Panc1 (cell line): ENCODE results near the gene DNAJA1. TPM values are rescaled to one million over a fixed set of nuclear protein-coding genes. Genes with fewer than 3 reads are reported as not detected.

Experiments
- ATAC-seq: fragments of 200-7000 bp; cut with Tn5 transposase; 2 replicates; pipeline ENCODE4 v1.9.1; 2020; ENCODE audit warnings: mild to moderate bottlenecking, moderate library complexity
- BruUV-seq: library from RNA; stranded (reverse); fragments of 400-500 nt; replicated peaks from 2 replicates; lab custom pipeline; 2021; lab: Mats Ljungman, UMichigan
- CTCF ChIA-PET: fragments of 300-600 bp; sonication (Branson Sonifier 250); formaldehyde crosslinking; loops from one replicate; lab custom pipeline; 2022; ENCODE audit warnings: antibody characterized with exemption; lab: Charles Lee
- POLR2A ChIA-PET: fragments of 300-600 bp; sonication (Branson Sonifier 250); formaldehyde crosslinking; loops from one replicate; lab custom pipeline; 2022; ENCODE audit warnings: antibody characterized with exemption; lab: Charles Lee
- DNase-seq: peaks from one replicate; pipeline ENCODE4 v3.0.0-alpha.2; 2010; ENCODE audit warnings: low read depth, low spot score
- H3K27ac ChIP-seq: 2 replicates; pipeline ENCODE4 v1.5.1; 2011; ENCODE audit warnings: mild to moderate bottlenecking, low read length, inconsistent platforms
- H3K27me3 ChIP-seq: fragments of 200-500 bp; sonication (Bioruptor generic); 2 replicates; pipeline ENCODE4 v1.6.0; 2014; ENCODE audit warnings: low read length, inconsistent platforms; ENCODE audit not compliant: control insufficient read depth, insufficient read depth
- H3K36me3 ChIP-seq: fragments of 200-500 bp; sonication (Bioruptor generic); 2 replicates; pipeline ENCODE4 v1.5.1; 2014; ENCODE audit warnings: inconsistent platforms, mild to moderate bottlenecking, low read length, moderate library complexity; ENCODE audit not compliant: control insufficient read depth, insufficient read depth
- H3K4me1 ChIP-seq: 2 replicates; pipeline ENCODE4 v1.5.1; 2011; ENCODE audit warnings: inconsistent platforms, mild to moderate bottlenecking, low read length, moderate library complexity; ENCODE audit not compliant: control insufficient read depth, insufficient read depth
- H3K4me3 ChIP-seq, 2 experiments: 2 replicates each; pipeline ENCODE4 v1.5.1; 2011 to 2012; ENCODE audit warnings: low read depth in 2 of 2, low read length in 2 of 2, mild to moderate bottlenecking in 2 of 2, inconsistent platforms in 1 of 2, moderate library complexity in 1 of 2
- H3K9me3 ChIP-seq: fragments of 200-500 bp; sonication (Bioruptor generic); 2 replicates; pipeline ENCODE4 v1.5.1; 2014; ENCODE audit warnings: low read depth, mild to moderate bottlenecking, inconsistent platforms, low read length, moderate library complexity; ENCODE audit not compliant: control insufficient read depth, insufficient read depth
- POLR2AphosphoS5 ChIP-seq: IDR thresholded peaks from 2 replicates; pipeline ENCODE4 v1.6.1; 2012; ENCODE audit warnings: mild to moderate bottlenecking, low read depth, low read length, moderate library complexity
- SIN3A ChIP-seq: IDR thresholded peaks from 2 replicates; pipeline ENCODE4 v1.6.1; 2012; ENCODE audit warnings: low read depth, mild to moderate bottlenecking, low read length, moderate library complexity, borderline replicate concordance; ENCODE audit not compliant: insufficient read depth
- TCF7L2 ChIP-seq: IDR thresholded peaks from 2 replicates; pipeline ENCODE4 v1.6.1; 2011; ENCODE audit warnings: mild to moderate bottlenecking, low read depth, low read length, inconsistent platforms
- in situ Hi-C: cut with HindIII; loops from 2 replicates; pipeline ENCODE4 v1.10.0; 2016; ENCODE audit warnings: low sequenced_read_pairs, low pct_unique_long_range_greater_than_20kb
- intact Hi-C: fragments of 100-400 bp; cut with micrococcal nuclease; formaldehyde crosslinking; loops from one replicate; pipeline ENCODE4 v1.10.0; 2022; ENCODE audit not compliant: unreplicated experiment
- total RNA-seq: library from RNA; stranded (reverse); gene quantifications from one replicate; pipeline ENCODE4 v1.2.1, GENCODE V29; 2021; ENCODE audit not compliant: unreplicated experiment
- TF ChIP-seq, protein P1 (sequence below): fragments of 450-650 bp; IDR thresholded peaks from 2 replicates; pipeline ENCODE4 v1.5.1; 2017; ENCODE audit warnings: mild to moderate bottlenecking
- TF ChIP-seq, protein P2 (sequence below), 2 experiments: IDR thresholded peaks; 2 replicates each; pipeline ENCODE4 v1.6.1; 2011 to 2012; ENCODE audit warnings: low read depth in 2 of 2, control low read depth in 1 of 2, low read length in 1 of 2, mild to moderate bottlenecking in 1 of 2, moderate library complexity in 1 of 2; ENCODE audit not compliant: insufficient read depth in 1 of 2

DNAJA1 gene
- total RNA-seq, 1 experiment from 2014 or later: 246 TPM

DNA sequence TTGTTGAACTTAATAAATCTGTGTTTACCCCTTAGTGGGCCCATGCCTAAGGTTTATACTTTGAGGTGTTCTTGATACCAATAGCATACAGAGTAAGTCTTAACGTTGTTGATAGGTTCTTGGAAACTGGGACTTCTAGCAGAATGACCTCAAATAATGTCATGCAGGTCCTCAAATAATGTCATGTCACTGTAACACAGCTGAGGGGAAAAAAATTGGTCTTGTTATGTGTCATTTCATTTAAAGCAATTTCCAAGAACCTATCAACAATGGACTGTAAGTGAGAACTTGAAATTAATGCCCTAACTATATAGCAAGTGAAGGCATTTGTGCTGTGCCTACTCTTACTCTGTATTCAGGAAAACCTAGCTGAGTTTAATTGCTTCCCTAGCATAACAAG is 7.2 kb downstream of the DNAJA1 start:
- Histone ChIP-seq H3K4me1 (peaks cover 33% of the 10 kb centered on the region), H3K36me3 (peaks cover 78% of the 10 kb centered on the region), H3K4me3 (no peak overlapping the region), H3K27me3 (no peaks in the 10 kb centered on the region), H3K9me3 (no peaks in the 10 kb centered on the region), H3K27ac (no peak overlapping the region)
- no peak for TF ChIP-seq TCF7L2
- TF ChIP-seq, protein P1, sequence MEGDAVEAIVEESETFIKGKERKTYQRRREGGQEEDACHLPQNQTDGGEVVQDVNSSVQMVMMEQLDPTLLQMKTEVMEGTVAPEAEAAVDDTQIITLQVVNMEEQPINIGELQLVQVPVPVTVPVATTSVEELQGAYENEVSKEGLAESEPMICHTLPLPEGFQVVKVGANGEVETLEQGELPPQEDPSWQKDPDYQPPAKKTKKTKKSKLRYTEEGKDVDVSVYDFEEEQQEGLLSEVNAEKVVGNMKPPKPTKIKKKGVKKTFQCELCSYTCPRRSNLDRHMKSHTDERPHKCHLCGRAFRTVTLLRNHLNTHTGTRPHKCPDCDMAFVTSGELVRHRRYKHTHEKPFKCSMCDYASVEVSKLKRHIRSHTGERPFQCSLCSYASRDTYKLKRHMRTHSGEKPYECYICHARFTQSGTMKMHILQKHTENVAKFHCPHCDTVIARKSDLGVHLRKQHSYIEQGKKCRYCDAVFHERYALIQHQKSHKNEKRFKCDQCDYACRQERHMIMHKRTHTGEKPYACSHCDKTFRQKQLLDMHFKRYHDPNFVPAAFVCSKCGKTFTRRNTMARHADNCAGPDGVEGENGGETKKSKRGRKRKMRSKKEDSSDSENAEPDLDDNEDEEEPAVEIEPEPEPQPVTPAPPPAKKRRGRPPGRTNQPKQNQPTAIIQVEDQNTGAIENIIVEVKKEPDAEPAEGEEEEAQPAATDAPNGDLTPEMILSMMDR: no peak
- TF ChIP-seq, protein P2, sequence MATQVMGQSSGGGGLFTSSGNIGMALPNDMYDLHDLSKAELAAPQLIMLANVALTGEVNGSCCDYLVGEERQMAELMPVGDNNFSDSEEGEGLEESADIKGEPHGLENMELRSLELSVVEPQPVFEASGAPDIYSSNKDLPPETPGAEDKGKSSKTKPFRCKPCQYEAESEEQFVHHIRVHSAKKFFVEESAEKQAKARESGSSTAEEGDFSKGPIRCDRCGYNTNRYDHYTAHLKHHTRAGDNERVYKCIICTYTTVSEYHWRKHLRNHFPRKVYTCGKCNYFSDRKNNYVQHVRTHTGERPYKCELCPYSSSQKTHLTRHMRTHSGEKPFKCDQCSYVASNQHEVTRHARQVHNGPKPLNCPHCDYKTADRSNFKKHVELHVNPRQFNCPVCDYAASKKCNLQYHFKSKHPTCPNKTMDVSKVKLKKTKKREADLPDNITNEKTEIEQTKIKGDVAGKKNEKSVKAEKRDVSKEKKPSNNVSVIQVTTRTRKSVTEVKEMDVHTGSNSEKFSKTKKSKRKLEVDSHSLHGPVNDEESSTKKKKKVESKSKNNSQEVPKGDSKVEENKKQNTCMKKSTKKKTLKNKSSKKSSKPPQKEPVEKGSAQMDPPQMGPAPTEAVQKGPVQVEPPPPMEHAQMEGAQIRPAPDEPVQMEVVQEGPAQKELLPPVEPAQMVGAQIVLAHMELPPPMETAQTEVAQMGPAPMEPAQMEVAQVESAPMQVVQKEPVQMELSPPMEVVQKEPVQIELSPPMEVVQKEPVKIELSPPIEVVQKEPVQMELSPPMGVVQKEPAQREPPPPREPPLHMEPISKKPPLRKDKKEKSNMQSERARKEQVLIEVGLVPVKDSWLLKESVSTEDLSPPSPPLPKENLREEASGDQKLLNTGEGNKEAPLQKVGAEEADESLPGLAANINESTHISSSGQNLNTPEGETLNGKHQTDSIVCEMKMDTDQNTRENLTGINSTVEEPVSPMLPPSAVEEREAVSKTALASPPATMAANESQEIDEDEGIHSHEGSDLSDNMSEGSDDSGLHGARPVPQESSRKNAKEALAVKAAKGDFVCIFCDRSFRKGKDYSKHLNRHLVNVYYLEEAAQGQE (IDR thresholded peaks at IDR 0.05; ENCODE audit: insufficient read depth in 1 of 2, low read depth in 2 of 2, low read length in 1 of 2): no peak
- ChIA-PET CTCF (no interaction called here), POLR2A (no interaction called here)
- intact Hi-C loops: no loop called here
- DNase-seq: no peak
- in situ Hi-C loops: no loop called here
- ATAC-seq: no peak
- BruUV-seq: no TSS peak

DNA sequence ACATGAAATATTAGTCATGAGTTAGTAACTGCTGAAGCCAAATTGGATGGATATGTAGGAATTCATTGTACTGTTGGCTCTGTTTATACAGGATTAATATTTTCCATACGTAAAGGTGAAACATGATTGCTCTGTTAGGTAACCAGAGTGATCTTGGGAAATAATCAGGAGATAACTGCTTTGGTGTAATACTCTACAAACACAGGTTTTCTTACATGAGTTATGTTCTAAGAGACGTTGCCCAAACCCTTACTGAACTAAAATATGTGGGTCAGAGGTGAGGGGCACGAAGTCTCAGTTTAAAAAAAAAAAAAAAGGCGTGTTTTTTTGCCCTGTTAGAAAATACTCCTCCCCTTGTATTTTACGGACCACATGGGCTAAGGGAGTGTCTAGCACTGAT is 7.8 kb downstream of the DNAJA1 start:
- POLR2A ChIA-PET: no interaction called here
- peaks cover 78% of the 10 kb centered on the region for H3K36me3 ChIP-seq
- H3K9me3 ChIP-seq: no peaks in the 10 kb centered on the region
- peaks cover 30% of the 10 kb centered on the region for H3K4me1 ChIP-seq
- intact Hi-C loops (no loop called here), in situ Hi-C loops (no loop called here)
- H3K27ac ChIP-seq: no peak overlapping the region
- CTCF ChIA-PET: no interaction called here
- ATAC-seq (peak; percentile 14; the same call in 1 of the 2 replicates), DNase-seq (no peak)
- no TSS peak for BruUV-seq
- H3K27me3 ChIP-seq: no peaks in the 10 kb centered on the region
- H3K4me3 ChIP-seq: no peak overlapping the region
- TF ChIP-seq TCF7L2 (no peak), POLR2AphosphoS5 (no peak), SIN3A (no peak)
- TF ChIP-seq, protein P2 (IDR thresholded peaks at IDR 0.05; ENCODE audit: insufficient read depth in 1 of 2, low read depth in 2 of 2, low read length in 1 of 2): no peak
- TF ChIP-seq, protein P1: no peak
